ENCODE measurements around the gene OSBPL2. TPM values are rescaled to one million over a fixed set of nuclear protein-coding genes. Genes with fewer than 3 reads are reported as not detected.

OSBPL2 gene
- total and polyA plus RNA-seq, 9 of the 15 experiments (the other 6 are each of a cell fraction or from before 2014, with no cell fraction given): 2.5 to 25.6 (median 14.1) TPM

DNA sequence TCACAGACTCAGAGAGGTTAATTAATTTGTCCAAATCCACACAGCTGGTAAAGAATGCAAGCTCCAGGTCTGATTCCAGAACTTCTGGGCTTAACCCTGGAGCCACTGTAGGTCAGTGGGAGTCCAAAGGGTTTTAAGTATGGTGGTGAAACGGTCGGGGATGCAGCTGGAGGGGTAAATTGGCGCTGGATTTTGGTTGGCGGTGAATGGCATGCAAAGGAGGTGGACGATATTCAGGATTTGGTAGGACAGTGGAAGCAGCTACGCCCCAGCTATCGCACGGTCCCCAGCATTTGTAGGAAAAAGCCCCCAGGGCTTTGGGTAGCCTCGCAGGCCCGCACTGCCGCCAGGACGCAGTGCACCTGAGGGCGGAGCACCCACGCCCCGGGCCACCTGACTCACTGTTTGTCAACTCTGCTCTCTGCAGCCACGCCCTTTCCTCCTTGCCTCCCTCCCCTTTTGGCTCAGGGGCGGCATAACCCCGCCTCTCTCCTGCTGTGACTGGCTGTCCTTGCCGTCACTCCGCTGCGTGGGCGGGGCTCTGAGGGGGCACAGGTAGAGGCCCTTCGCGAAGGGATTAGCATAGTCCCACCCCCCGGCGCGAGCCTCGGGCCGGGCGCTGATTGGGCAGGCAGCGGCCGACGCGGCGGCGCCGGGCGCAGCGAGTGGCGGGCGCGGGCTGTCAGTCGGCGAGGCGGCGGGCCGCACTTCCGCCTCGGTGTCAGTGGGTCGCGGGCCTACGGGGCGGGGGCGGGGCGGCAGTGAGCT is at the start of gene OSBPL2 (continued):
- TF ChIP-seq, protein P1, sequence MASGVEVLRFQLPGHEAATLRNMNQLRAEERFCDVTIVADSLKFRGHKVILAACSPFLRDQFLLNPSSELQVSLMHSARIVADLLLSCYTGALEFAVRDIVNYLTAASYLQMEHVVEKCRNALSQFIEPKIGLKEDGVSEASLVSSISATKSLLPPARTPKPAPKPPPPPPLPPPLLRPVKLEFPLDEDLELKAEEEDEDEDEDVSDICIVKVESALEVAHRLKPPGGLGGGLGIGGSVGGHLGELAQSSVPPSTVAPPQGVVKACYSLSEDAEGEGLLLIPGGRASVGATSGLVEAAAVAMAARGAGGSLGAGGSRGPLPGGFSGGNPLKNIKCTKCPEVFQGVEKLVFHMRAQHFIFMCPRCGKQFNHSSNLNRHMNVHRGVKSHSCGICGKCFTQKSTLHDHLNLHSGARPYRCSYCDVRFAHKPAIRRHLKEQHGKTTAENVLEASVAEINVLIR (CRISPR knock-in tag; IDR thresholded peaks at IDR 0.05): peak; percentile 68
- TF ChIP-seq NUFIP1 (IDR thresholded peaks at IDR 0.05; ENCODE audit: partially characterized antibody) (no peak), SMARCB1 (IDR thresholded peaks at IDR 0.05; ENCODE audit: insufficient read length, low read depth) (no peak), ZNF76 (CRISPR knock-in tag; IDR thresholded peaks at IDR 0.05; ENCODE audit: borderline replicate concordance) (no peak), VEZF1 (CRISPR knock-in tag; IDR thresholded peaks at IDR 0.05) (peak; percentile 85; the same call in 1 of the 2 replicates), NR2C1 (IDR thresholded peaks at IDR 0.05) (no peak), NR2C1 (tag; IDR thresholded peaks at IDR 0.05) (no peak), NFE2 (IDR thresholded peaks at IDR 0.05; ENCODE audit: low read depth) (0 out of 2 replicates have a peak, but pooled peaks have one; percentile 12), MAZ (CRISPR knock-in tag; conservative IDR thresholded peaks at IDR 0.05 in 1 of 2, IDR thresholded peaks at IDR 0.05 in 1 of 2) (peak; percentile 67 to 70; a peak in 3 of 4 replicates), MEIS2 (IDR thresholded peaks at IDR 0.05; ENCODE audit: partially characterized antibody) (peak; percentile 43), RBM25 (IDR thresholded peaks at IDR 0.05; ENCODE audit: low read depth, low read length, severe bottlenecking) (peak; percentile 100), CHD2 (IDR thresholded peaks at IDR 0.05; ENCODE audit: low read depth, low read length) (peak; percentile 85), ZNF232 (CRISPR knock-in tag; IDR thresholded peaks at IDR 0.05) (no peak), GABPA (tag; conservative IDR thresholded peaks at IDR 0.05; ENCODE audit: low read depth) (peak; percentile 94), SIN3A (IDR thresholded peaks at IDR 0.05; ENCODE audit: borderline replicate concordance in 2 of 2, control insufficient read depth in 1 of 2, low read depth in 2 of 2, low read length in 2 of 2) (peak in 1 of 2 experiments; percentile 75; a peak in 1 of 4 replicates), HSF4 (CRISPR knock-in tag; IDR thresholded peaks at IDR 0.05; ENCODE audit: borderline replicate concordance) (no peak), ATF1 (CRISPR knock-in tag; IDR thresholded peaks at IDR 0.05) (no peak), ATF1 (tag; IDR thresholded peaks at IDR 0.05) (peak; percentile 92), RBBP5 (IDR thresholded peaks at IDR 0.05; ENCODE audit: borderline replicate concordance, insufficient read depth, low read length, poor library complexity, severe bottlenecking) (no peak), XRCC4 (IDR thresholded peaks at IDR 0.05; ENCODE audit: extremely low read depth, insufficient read depth, insufficient read length) (no peak), MEF2D (tag; conservative IDR thresholded peaks at IDR 0.05; ENCODE audit: low read depth) (no peak), HDAC2 (IDR thresholded peaks at IDR 0.05) (0 out of 2 replicates have a peak, but pooled peaks have one; percentile 27)
- TF ChIP-seq, protein P2, sequence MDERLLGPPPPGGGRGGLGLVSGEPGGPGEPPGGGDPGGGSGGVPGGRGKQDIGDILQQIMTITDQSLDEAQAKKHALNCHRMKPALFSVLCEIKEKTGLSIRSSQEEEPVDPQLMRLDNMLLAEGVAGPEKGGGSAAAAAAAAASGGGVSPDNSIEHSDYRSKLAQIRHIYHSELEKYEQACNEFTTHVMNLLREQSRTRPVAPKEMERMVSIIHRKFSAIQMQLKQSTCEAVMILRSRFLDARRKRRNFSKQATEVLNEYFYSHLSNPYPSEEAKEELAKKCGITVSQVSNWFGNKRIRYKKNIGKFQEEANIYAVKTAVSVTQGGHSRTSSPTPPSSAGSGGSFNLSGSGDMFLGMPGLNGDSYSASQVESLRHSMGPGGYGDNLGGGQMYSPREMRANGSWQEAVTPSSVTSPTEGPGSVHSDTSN (CRISPR knock-in tag; IDR thresholded peaks at IDR 0.05; ENCODE audit: low read depth): peak; percentile 96
- TF ChIP-seq, protein P2 (tag; conservative IDR thresholded peaks at IDR 0.05; ENCODE audit: low read depth): peak; percentile 98

Measured in K562 (cell line).